ENCODE data around the gene SPSB2.

SPSB2 gene

GRCh38 chr12:6821591-6822425 lies 51.3 kb downstream of the SPSB2 start, which contains the start of gene GPR162:
TSS of gene GPR162 (plus strand) at chr12:6821821. CDS start at chr12:6823899, 2,078 bp downstream.
- no peak for DNase-seq (ENCODE audit: low read depth in 3 of 3, low spot score in 1 of 3)
